Measurements from ENCODE around the gene PHACTR3. TPM values are rescaled to one million over a fixed set of nuclear protein-coding genes. Genes with fewer than 3 reads are reported as not detected.

Gene PHACTR3
- total RNA-seq, 1 donor from 2014 or later = 22.3 TPM

DNA sequence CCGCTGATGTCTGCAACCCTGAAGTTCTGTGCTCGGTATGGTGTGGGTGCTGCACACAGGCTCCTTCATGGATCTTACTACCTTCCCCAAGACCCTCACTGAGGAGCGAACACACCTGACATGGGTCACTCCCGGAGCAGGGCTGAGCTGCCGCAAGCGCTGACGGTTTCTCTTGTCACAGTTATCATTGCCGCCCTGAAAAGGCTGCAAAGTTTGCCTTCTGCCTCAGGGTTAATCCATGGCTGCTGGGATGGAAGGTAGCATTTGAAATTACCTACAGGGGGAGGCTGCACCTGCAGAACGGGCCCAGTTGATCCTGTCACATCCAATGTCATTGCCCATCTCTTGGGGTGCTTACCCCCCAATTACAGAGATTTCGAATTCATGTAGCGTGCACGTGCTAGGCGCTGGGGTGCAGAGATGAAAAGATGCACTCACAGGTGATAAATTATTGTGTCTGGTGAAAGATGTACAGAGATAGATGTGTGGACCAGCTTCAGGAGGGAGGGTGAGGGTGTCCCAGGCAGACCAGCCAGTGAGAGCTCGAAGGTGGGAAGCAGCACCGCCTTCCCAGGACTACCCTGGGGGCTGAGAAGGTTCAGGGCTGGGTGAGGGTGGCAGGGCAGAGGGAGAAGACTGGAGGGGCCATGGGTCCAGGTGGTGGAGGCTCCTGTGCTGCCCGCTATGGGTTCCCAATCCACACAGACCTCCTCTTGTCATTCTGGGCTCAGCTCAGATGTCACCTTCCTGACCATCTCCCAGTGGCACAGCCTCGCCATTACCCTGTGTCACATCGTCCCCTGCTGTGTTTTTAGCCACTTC is 209.0 kb downstream of the PHACTR3 start:
- H3K27ac Mint-ChIP-seq (ENCODE audit: unreplicated experiment) = peak overlapping the region; percentile 43
- no peak for DNase-seq (ENCODE audit: low read depth, low spot score)
- H3K9me3 Mint-ChIP-seq = peaks cover 3% of the 10 kb centered on the region
- H3K27me3 Mint-ChIP-seq (ENCODE audit: low read depth) = no peaks in the 10 kb centered on the region
- no peak for TF ChIP-seq CTCF (conservative IDR thresholded peaks at IDR 0.05)
- no peaks in the 10 kb centered on the region for H3K36me3 Mint-ChIP-seq (ENCODE audit: low read depth)
- peaks cover 29% of the 10 kb centered on the region for H3K4me1 Mint-ChIP-seq
- no peak overlapping the region for H3K4me3 Mint-ChIP-seq

DNA sequence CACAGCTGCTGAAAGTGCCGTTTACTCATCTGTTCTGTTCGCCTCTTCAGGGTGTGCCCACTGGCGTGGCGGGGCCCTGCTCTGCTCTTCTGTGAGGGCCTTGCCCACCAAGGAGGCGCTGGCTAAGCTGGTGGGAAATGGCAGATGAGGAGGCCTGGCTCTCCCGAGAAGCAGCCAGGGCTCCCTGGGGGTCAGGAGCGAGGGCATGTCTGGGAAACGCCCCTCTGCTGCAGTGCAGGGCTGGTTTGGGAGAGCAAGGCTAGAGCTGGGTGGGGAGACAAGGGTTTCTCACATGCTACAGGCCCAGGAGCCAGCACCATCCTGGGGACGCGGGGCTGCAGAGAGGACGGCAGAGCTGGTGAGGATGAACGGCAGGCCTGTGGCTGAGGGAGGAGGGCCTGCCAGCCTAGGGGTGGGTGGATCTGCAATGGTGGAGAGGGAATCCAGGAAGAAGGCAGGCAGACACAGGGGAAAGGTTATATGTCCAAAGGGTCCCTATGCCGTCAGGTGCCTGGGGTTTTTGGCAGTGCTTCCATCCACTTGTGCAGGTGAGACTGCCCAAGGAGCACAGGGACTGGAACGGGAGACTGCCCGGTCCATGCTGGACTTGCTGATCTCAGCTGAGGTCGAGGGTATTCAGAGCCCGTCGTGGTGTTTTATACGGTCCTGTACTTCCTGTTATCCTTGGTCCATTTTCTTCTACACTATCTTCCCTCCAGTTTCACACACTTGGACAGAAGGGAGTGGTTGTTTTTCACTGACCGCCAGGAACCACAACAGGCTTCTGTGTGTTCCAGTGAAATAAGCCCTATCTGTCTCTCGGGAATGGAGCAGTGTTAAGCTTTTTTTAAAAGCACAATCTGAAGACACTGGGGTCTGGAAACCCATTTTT is 209.9 kb downstream of the PHACTR3 start:
- no peak for TF ChIP-seq CTCF (conservative IDR thresholded peaks at IDR 0.05)
- peak overlapping the region; percentile 89 for H3K27ac Mint-ChIP-seq (ENCODE audit: unreplicated experiment)
- no peak for DNase-seq (ENCODE audit: low read depth, low spot score)
- no peak overlapping the region for H3K4me3 Mint-ChIP-seq
- peaks cover 3% of the 10 kb centered on the region for H3K9me3 Mint-ChIP-seq
- peaks cover 29% of the 10 kb centered on the region for H3K4me1 Mint-ChIP-seq
- no peaks in the 10 kb centered on the region for H3K36me3 Mint-ChIP-seq (ENCODE audit: low read depth)
- H3K27me3 Mint-ChIP-seq (ENCODE audit: low read depth) = no peaks in the 10 kb centered on the region

DNA sequence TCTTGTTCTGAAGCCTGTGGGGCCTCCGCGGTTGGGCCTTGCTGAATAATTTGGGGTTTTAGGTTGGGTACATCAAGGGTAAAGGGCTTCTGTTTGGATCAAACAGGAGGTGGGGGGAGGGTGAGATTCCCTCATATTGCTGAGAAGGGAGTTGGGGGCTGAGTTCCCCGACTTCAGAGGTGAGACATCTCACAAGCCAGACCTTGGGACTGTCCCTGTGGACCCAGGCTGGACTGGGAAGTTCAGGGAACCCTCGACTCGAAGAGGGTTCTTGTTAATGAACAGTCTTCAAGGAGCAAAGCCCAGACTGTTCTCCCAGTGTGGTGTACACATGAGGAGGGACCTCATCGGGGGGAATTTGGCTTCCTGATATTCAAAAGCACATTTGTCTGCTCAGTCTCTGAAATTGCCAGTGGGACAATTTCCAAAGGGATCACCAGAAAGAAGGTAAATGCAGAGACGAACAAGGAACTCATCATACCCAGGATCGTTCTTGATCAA is 210.6 kb downstream of the PHACTR3 start:
- H3K9me3 Mint-ChIP-seq = peaks cover 3% of the 10 kb centered on the region
- DNase-seq (ENCODE audit: low read depth, low spot score) = no peak
- H3K4me1 Mint-ChIP-seq = peaks cover 27% of the 10 kb centered on the region

DNA sequence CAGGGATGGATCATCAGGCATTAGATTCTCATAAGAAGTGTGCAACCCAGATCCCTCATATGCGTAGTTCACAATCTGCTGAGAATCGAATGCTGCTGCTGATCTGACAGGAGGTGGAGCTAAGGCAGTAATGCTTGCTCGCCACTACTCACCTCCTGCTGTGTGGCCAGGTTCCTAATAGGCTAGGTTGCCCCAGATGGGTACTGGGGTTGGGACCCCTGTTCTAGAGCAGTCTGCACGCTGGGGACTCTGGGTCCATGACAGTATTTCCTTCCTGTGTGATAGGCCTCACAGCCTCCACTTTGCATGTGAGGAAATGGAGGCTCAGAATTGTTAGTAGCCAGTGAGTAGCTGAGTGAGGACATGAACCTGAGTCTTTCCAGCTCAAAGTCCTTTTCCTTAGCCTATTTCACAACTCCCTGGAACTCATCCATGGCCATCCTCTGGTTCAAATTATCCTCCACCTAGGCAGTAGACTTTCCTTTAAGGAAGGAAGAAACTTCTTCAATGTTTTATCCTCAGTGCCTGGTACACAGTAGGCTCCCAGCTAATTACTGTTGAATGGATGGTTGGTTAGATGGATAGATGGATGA is 211.9 kb downstream of the PHACTR3 start:
- H3K4me3 Mint-ChIP-seq = no peak overlapping the region
- TF ChIP-seq CTCF (conservative IDR thresholded peaks at IDR 0.05) = no peak
- no peaks in the 10 kb centered on the region for H3K27me3 Mint-ChIP-seq (ENCODE audit: low read depth)
- H3K4me1 Mint-ChIP-seq = peaks cover 23% of the 10 kb centered on the region
- H3K36me3 Mint-ChIP-seq (ENCODE audit: low read depth) = no peaks in the 10 kb centered on the region
- peaks cover 3% of the 10 kb centered on the region for H3K9me3 Mint-ChIP-seq
- H3K27ac Mint-ChIP-seq (ENCODE audit: unreplicated experiment) = no peak overlapping the region
- DNase-seq (ENCODE audit: low read depth, low spot score) = no peak

More for the DNA sequence above, 210.6 kb downstream of the PHACTR3 start:
- no peak for TF ChIP-seq CTCF (conservative IDR thresholded peaks at IDR 0.05)
- Mint-ChIP-seq H3K27me3 (ENCODE audit: low read depth) (no peaks in the 10 kb centered on the region), H3K36me3 (ENCODE audit: low read depth) (no peaks in the 10 kb centered on the region), H3K27ac (ENCODE audit: unreplicated experiment) (peak overlapping the region; percentile 89), H3K4me3 (no peak overlapping the region)

- no peak overlapping the region for H3K27ac Mint-ChIP-seq (ENCODE audit: unreplicated experiment)
- no peak for TF ChIP-seq CTCF (conservative IDR thresholded peaks at IDR 0.05)
- DNase-seq (ENCODE audit: low read depth, low spot score) = no peak
- no peaks in the 10 kb centered on the region for H3K27me3 Mint-ChIP-seq (ENCODE audit: low read depth)
- H3K9me3 Mint-ChIP-seq = peaks cover 3% of the 10 kb centered on the region
- H3K4me3 Mint-ChIP-seq = no peak overlapping the region
- H3K36me3 Mint-ChIP-seq (ENCODE audit: low read depth) = no peaks in the 10 kb centered on the region
- H3K4me1 Mint-ChIP-seq = peaks cover 21% of the 10 kb centered on the region
These were observed 213.1 kb downstream of the PHACTR3 start for GRCh38 chr20:59817406-59817805.
